Lower leg skin (tissue), 3 donors: Measurements from ENCODE around the gene ARHGDIB.

Experiments used
- CTCF ChIP-seq, 3 donors: fragments of 450-650 bp; IDR thresholded peaks; one replicate each; pipeline ENCODE4 v1.5.1; 2016; ENCODE audit warnings: antibody characterized with exemption in 3 of 3, mild to moderate bottlenecking in 3 of 3, moderate library complexity in 2 of 3
- POLR2A ChIP-seq, 2 donors: fragments of 450-650 bp; IDR thresholded peaks; one replicate each; pipeline ENCODE4 v1.6.1; 2016 to 2017; ENCODE audit warnings: antibody characterized with exemption in 2 of 2, mild to moderate bottlenecking in 1 of 2, moderate library complexity in 1 of 2

- TF ChIP-seq POLR2A (IDR thresholded peaks at IDR 0.05) (no peak), CTCF (IDR thresholded peaks at IDR 0.05) (no peak)
Measured at GRCh38 chr12:15011162-15011561, 49.8 kb upstream of the ARHGDIB start.
